B cell (primary cell): Measurements from ENCODE around the gene UNC5B.

Experiments used
- CTCF ChIP-seq: fragments of 200-600 bp; IDR thresholded peaks from one replicate; pipeline ENCODE4 v1.8.0; 2022; ENCODE audit warnings: antibody characterized with exemption, mild to moderate bottlenecking
- EZH2 ChIP-seq: IDR thresholded peaks from 2 replicates; pipeline ENCODE4 v1.6.1; 2012; ENCODE audit warnings: borderline replicate concordance, low read depth, mild to moderate bottlenecking, moderate library complexity, low read length; ENCODE audit not compliant: insufficient read depth, poor library complexity, severe bottlenecking

- TF ChIP-seq CTCF: no peak
- no peak for TF ChIP-seq EZH2
Observed at GRCh38 chr10:71210542-71210871, 1.9 kb upstream of the UNC5B start.
